Common myeloid progenitor, CD34-positive (primary cell): ENCODE data around the gene RRP12.

ENCODE experiments used
- CTCF ChIA-PET: fragments of 350-600 bp; sonication (Branson Sonifier 250); formaldehyde crosslinking; loops from one replicate; lab custom pipeline; 2021; ENCODE audit warnings: antibody characterized with exemption; lab: Charles Lee
- POLR2A ChIA-PET: fragments of 350-600 bp; sonication (Branson Sonifier 250); formaldehyde crosslinking; loops from one replicate; lab custom pipeline; 2021; ENCODE audit warnings: antibody characterized with exemption; lab: Charles Lee
- DNase-seq, 3 donors: peaks; one replicate each; pipeline versions ENCODE4 v3.0.0 to v3.0.0-alpha.2; 2013
- H3K27ac ChIP-seq, 2 experiments: 1 replicate in 1 of 2; 2 replicates in 1 of 2; pipeline ENCODE4 v1.7.0; 2013; ENCODE audit warnings: inconsistent platforms in 2 of 2, low read length in 2 of 2, mild to moderate bottlenecking in 2 of 2, low read depth in 1 of 2, moderate library complexity in 1 of 2; ENCODE audit not compliant: severe bottlenecking in 2 of 2, insufficient read depth in 1 of 2, poor library complexity in 1 of 2
- H3K27me3 ChIP-seq, 5 experiments: replicated peaks in 2 of 5; 1 replicate in 3 of 5; 2 replicates in 2 of 5; pipeline versions ENCODE4 v1.6.1 to v1.7.0; 2013; ENCODE audit warnings: low read length in 4 of 5, mild to moderate bottlenecking in 2 of 5, moderate library complexity in 2 of 5, inconsistent platforms in 1 of 5; ENCODE audit not compliant: insufficient read depth in 5 of 5, control insufficient read depth in 4 of 5
- H3K36me3 ChIP-seq, 4 experiments: 1 replicate in 2 of 4; 2 replicates in 2 of 4; pipeline versions ENCODE4 v1.6.1 to v1.7.0; 2013; ENCODE audit warnings: low read length in 3 of 4, control low read depth in 1 of 4, mild to moderate bottlenecking in 1 of 4; ENCODE audit not compliant: control insufficient read depth in 4 of 4, insufficient read depth in 4 of 4
- H3K4me1 ChIP-seq, 4 experiments: 1 replicate in 3 of 4; 2 replicates in 1 of 4; pipeline versions ENCODE4 v1.6.1 to v1.7.1; 2013; ENCODE audit warnings: low read length in 3 of 4, mild to moderate bottlenecking in 3 of 4, control low read depth in 1 of 4, inconsistent platforms in 1 of 4, moderate library complexity in 1 of 4; ENCODE audit not compliant: control insufficient read depth in 4 of 4, insufficient read depth in 4 of 4; ENCODE audit errors: control extremely low read depth in 1 of 4
- H3K4me3 ChIP-seq, 7 experiments: 1 replicate in 4 of 7; 2 replicates in 3 of 7; pipeline versions ENCODE4 v1.5.1 to v1.7.0; 2013; ENCODE audit warnings: mild to moderate bottlenecking in 7 of 7, low read length in 6 of 7, moderate library complexity in 6 of 7, inconsistent platforms in 2 of 7, low read depth in 2 of 7, control low read depth in 1 of 7; ENCODE audit not compliant: insufficient read depth in 4 of 7, control insufficient read depth in 1 of 7; ENCODE audit errors: extremely low read depth in 1 of 7
- H3K9me3 ChIP-seq, 5 experiments: 1 replicate in 4 of 5; 2 replicates in 1 of 5; pipeline versions ENCODE4 v1.6.1 to v1.7.1; 2013; ENCODE audit warnings: low read length in 4 of 5, mild to moderate bottlenecking in 2 of 5, inconsistent platforms in 1 of 5, low read depth in 1 of 5, moderate library complexity in 1 of 5; ENCODE audit not compliant: control insufficient read depth in 4 of 5, insufficient read depth in 2 of 5; ENCODE audit errors: control extremely low read depth in 1 of 5
- WGBS: methylation state at CpG from one replicate; pipeline ENCODE4 v1.1.5; 2013; ENCODE audit not compliant: insufficient coverage; 5-methylcytosine and 5-hydroxymethylcytosine counted together

Gene RRP12

GRCh38 chr10:97358349-97358748 lies 42.8 kb downstream of the RRP12 start:
- no peak for DNase-seq
- Histone ChIP-seq H3K27me3 (no peaks in the 10 kb centered on the region), H3K4me1 (peaks cover 4 to 20% (median 18%) of the 10 kb centered on the region in 4 experiments), H3K4me3 (no peak overlapping the region), H3K9me3 (no peaks in the 10 kb centered on the region), H3K27ac (no peak overlapping the region), H3K36me3 (peaks cover 5 to 70% (median 30%) of the 10 kb centered on the region in 4 experiments)
- WGBS, result no CpG with 5 or more reads among the region's 4 CpGs
- ChIA-PET CTCF (interaction anchor here (1.1 to 5.4 kb wide), 5 partner anchors 9 to 85 kb away, joined by 3 to 36 read pairs (median 7); no protein-coding TSS in a partner anchor), POLR2A (no interaction called here)

GRCh38 chr10:97356918-97357317 lies 44.2 kb downstream of the RRP12 start:
- Histone ChIP-seq H3K27me3 (no peaks in the 10 kb centered on the region), H3K4me1 (peaks cover 4 to 20% (median 18%) of the 10 kb centered on the region in 4 experiments), H3K4me3 (no peak overlapping the region), H3K36me3 (peaks cover 7 to 56% (median 22%) of the 10 kb centered on the region in 4 experiments), H3K27ac (no peak overlapping the region), H3K9me3 (no peaks in the 10 kb centered on the region)
- POLR2A ChIA-PET, result no interaction called here
- 88% methylated on average over 7 of the region's 7 CpGs for WGBS
- CTCF ChIA-PET, result interaction anchor here (1.0 to 5.4 kb wide), 9 partner anchors 9 to 275 kb away, joined by 3 to 36 read pairs (median 5); no protein-coding TSS in a partner anchor
- no peak for DNase-seq

- CTCF ChIA-PET, result interaction anchor here (1.0 to 5.4 kb wide), 10 partner anchors 10 to 83 kb away, joined by 3 to 36 read pairs (median 5); no protein-coding TSS in a partner anchor
- Histone ChIP-seq H3K27me3 (no peaks in the 10 kb centered on the region), H3K36me3 (peaks cover 8 to 54% (median 21%) of the 10 kb centered on the region in 4 experiments), H3K27ac (no peak overlapping the region), H3K4me1 (peaks cover 4 to 20% (median 18%) of the 10 kb centered on the region in 4 experiments), H3K4me3 (no peak overlapping the region), H3K9me3 (no peaks in the 10 kb centered on the region)
- WGBS, result 61% methylated on average over 6 of the region's 6 CpGs
- POLR2A ChIA-PET, result no interaction called here
- DNase-seq, result peak; percentile 51 to 91 (median 86)
Measured at GRCh38 chr10:97356318-97356914, 44.7 kb downstream of the RRP12 start.

GRCh38 chr10:97355571-97355975 lies 45.6 kb downstream of the RRP12 start:
- peaks cover 8 to 46% (median 16%) of the 10 kb centered on the region in 4 experiments for H3K36me3 ChIP-seq
- peaks cover 4 to 20% (median 18%) of the 10 kb centered on the region in 4 experiments for H3K4me1 ChIP-seq
- POLR2A ChIA-PET, result interaction anchor here (0.8 kb wide), 1 partner anchor 77 kb away, joined by 3 read pairs; no protein-coding TSS in a partner anchor
- no peak overlapping the region for H3K4me3 ChIP-seq
- DNase-seq, result peak; percentile 26 to 58 (median 44)
- CTCF ChIA-PET, result interaction anchor here (0.7 to 5.4 kb wide), 11 partner anchors 10 to 82 kb away, joined by 3 to 36 read pairs (median 5); no protein-coding TSS in a partner anchor
- WGBS, result 12% methylated on average over 5 of the region's 5 CpGs
- no peak overlapping the region for H3K27ac ChIP-seq
- H3K9me3 ChIP-seq, result no peaks in the 10 kb centered on the region
- H3K27me3 ChIP-seq, result no peaks in the 10 kb centered on the region

GRCh38 chr10:97353945-97354344 lies 47.2 kb downstream of the RRP12 start:
- DNase-seq, result no peak
- Histone ChIP-seq H3K27me3 (no peaks in the 10 kb centered on the region), H3K27ac (no peak overlapping the region), H3K9me3 (no peaks in the 10 kb centered on the region), H3K4me1 (peaks cover 4 to 20% (median 18%) of the 10 kb centered on the region in 4 experiments), H3K36me3 (peaks cover 3 to 39% (median 7%) of the 10 kb centered on the region in 4 experiments), H3K4me3 (no peak overlapping the region)
- WGBS, result 100% methylated on average over 3 of the region's 4 CpGs
- CTCF ChIA-PET, result interaction anchor here (0.8 to 3.9 kb wide), 3 partner anchors 9 to 76 kb away, joined by 3 to 13 read pairs (median 5); no protein-coding TSS in a partner anchor
- POLR2A ChIA-PET, result interaction anchor here (0.6 kb wide), 1 partner anchor 48 kb away, joined by 3 read pairs; no protein-coding TSS in a partner anchor

GRCh38 chr10:97349752-97350513 lies 51.2 kb downstream of the RRP12 start:
- CTCF ChIA-PET, result interaction anchor here (0.7 to 1.2 kb wide), 2 partner anchors 8 kb away, joined by 3 to 5 read pairs; no protein-coding TSS in a partner anchor
- H3K36me3 ChIP-seq, result peaks cover 0 to 12% (median 1%) of the 10 kb centered on the region in 4 experiments
- no peaks in the 10 kb centered on the region for H3K9me3 ChIP-seq
- no peak for DNase-seq
- no peak overlapping the region for H3K4me3 ChIP-seq
- H3K27me3 ChIP-seq, result no peaks in the 10 kb centered on the region
- no peaks in the 10 kb centered on the region for H3K4me1 ChIP-seq
- H3K27ac ChIP-seq, result no peak overlapping the region
- WGBS, result 100% methylated on average over 7 of the region's 12 CpGs
- POLR2A ChIA-PET, result no interaction called here
